Anterior cingulate cortex (tissue), 58 donors: ENCODE data around the gene FGD6.

ENCODE experiments used
- DNase-seq, 58 donors: peaks; one replicate each; lab custom pipeline; 2025; lab: John Stamatoyannopoulos, UW

The FGD6 gene

DNA sequence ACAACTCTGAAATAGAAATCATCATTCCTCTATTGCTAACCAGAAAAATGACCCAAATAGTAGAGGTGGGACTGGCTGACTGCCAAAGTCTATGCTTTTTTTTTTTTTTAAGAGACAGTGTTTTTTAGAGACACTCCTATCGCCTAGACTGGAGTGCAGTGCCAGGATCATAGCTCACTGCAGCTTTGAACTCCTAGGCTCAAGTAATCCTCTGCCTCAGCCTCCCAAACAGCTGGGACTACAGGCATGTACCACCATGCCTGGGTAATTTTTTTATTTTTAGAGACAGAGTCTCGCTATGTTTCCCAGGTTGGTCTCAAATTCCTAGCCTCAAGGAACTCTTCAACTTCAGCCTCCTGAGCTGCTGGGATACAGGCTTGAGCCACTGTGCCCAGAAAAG, 163.1 kb downstream of the FGD6 start:
- DNase-seq: no peak

- DNase-seq: no peak
Observed at GRCh38 chr12:95051241-95051640, 166.0 kb downstream of the FGD6 start.

DNA sequence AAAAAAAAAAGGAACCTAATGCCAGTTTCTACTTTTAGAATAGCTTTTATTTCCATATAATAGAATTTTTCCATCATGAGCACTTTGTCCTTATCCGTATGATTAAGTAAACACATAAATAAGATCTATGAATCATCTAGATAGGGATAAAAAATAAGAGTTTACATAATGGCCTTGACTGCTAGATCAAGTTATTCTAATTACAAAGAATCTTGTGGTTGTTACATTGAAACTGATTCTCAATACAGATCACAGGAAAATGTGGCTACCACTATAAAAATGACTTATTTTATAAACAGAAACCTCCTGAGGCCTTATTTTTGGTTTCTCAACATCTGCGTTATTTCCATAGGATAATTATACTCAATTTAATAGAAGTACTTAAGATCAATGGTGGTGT, 179.4 kb downstream of the FGD6 start:
- no peak for DNase-seq

GRCh38 chr12:95034750-95035149, 182.5 kb downstream of the FGD6 start:
- no peak for DNase-seq
